ENCODE measurements around the gene ADRM1. TPM values are rescaled to one million over a fixed set of nuclear protein-coding genes. Genes with fewer than 3 reads are reported as not detected.

ADRM1 gene
- total RNA-seq, 2 experiments from 2014 or later: 105 to 133 TPM

GRCh38 chr20:62296724-62297448 is 5.9 kb upstream of the ADRM1 start:
- Mint-ChIP-seq H3K4me1 (peaks cover 10% of the 10 kb centered on the region), H3K9me3 (ENCODE audit: low read depth) (no peaks in the 10 kb centered on the region), H3K27me3 (no peaks in the 10 kb centered on the region), H3K4me3 (no peak overlapping the region), H3K36me3 (no peaks in the 10 kb centered on the region), H3K27ac (no peak overlapping the region)
- CTCF ChIA-PET: interaction anchor here (0.9 kb wide), 1 partner anchor 112 kb away, joined by 3 read pairs; no protein-coding TSS in a partner anchor
- no peak for ATAC-seq
- no peak for DNase-seq

GRCh38 chr20:62297449-62298227 is 5.2 kb upstream of the ADRM1 start:
- Mint-ChIP-seq H3K36me3 (no peaks in the 10 kb centered on the region), H3K9me3 (ENCODE audit: low read depth) (no peaks in the 10 kb centered on the region), H3K27ac (no peak overlapping the region), H3K4me1 (peaks cover 8% of the 10 kb centered on the region), H3K27me3 (no peaks in the 10 kb centered on the region), H3K4me3 (no peak overlapping the region)
- DNase-seq: no peak
- CTCF ChIA-PET: no interaction called here
- ATAC-seq: no peak

- CTCF ChIA-PET: interaction anchor here (2.0 kb wide), 1 partner anchor 288 kb away, joined by 4 read pairs; no protein-coding TSS in a partner anchor
- no peak overlapping the region for H3K4me3 Mint-ChIP-seq
- no peak overlapping the region for H3K27ac Mint-ChIP-seq
- H3K4me1 Mint-ChIP-seq: peaks cover 10% of the 10 kb centered on the region
- peaks cover 2% of the 10 kb centered on the region for H3K36me3 Mint-ChIP-seq
- ATAC-seq (no peak), DNase-seq (no peak)
- H3K27me3 Mint-ChIP-seq: no peaks in the 10 kb centered on the region
- no peaks in the 10 kb centered on the region for H3K9me3 Mint-ChIP-seq (ENCODE audit: low read depth)
Observed at GRCh38 chr20:62298577-62299249, 4.1 kb upstream of the ADRM1 start.

- no peak overlapping the region for H3K27ac Mint-ChIP-seq
- DNase-seq: no peak
- no peaks in the 10 kb centered on the region for H3K27me3 Mint-ChIP-seq
- peaks cover 8% of the 10 kb centered on the region for H3K36me3 Mint-ChIP-seq
- ATAC-seq: no peak
- H3K9me3 Mint-ChIP-seq (ENCODE audit: low read depth): no peaks in the 10 kb centered on the region
- no peak overlapping the region for H3K4me3 Mint-ChIP-seq
- CTCF ChIA-PET: interaction anchor here (1.1 to 2.0 kb wide), 3 partner anchors 109 to 492 kb away, joined by 3 to 4 read pairs (median 4); no protein-coding TSS in a partner anchor
- H3K4me1 Mint-ChIP-seq: peaks cover 17% of the 10 kb centered on the region
Observed at GRCh38 chr20:62299666-62300236, 3.0 kb upstream of the ADRM1 start.

- DNase-seq (no peak), ATAC-seq (no peak)
- no peak overlapping the region for H3K27ac Mint-ChIP-seq
- no peaks in the 10 kb centered on the region for H3K27me3 Mint-ChIP-seq
- H3K4me3 Mint-ChIP-seq: no peak overlapping the region
- H3K9me3 Mint-ChIP-seq (ENCODE audit: low read depth): no peaks in the 10 kb centered on the region
- CTCF ChIA-PET: interaction anchor here (0.7 to 2.0 kb wide), 8 partner anchors 60 to 491 kb away, joined by 3 to 11 read pairs (median 4); no protein-coding TSS in a partner anchor
- H3K36me3 Mint-ChIP-seq: peaks cover 13% of the 10 kb centered on the region
- peaks cover 23% of the 10 kb centered on the region for H3K4me1 Mint-ChIP-seq
Observed at GRCh38 chr20:62300319-62300718, 2.5 kb upstream of the ADRM1 start.

GRCh38 chr20:62301111-62301668 is 1.6 kb upstream of the ADRM1 start:
- no peaks in the 10 kb centered on the region for H3K27me3 Mint-ChIP-seq
- H3K27ac Mint-ChIP-seq: peak overlapping the region; percentile 98
- peak overlapping the region; percentile 16 for H3K4me3 Mint-ChIP-seq
- CTCF ChIA-PET: interaction anchor here (0.6 to 1.5 kb wide), 8 partner anchors 61 to 582 kb away, joined by 3 to 11 read pairs (median 3); no protein-coding TSS in a partner anchor
- no peaks in the 10 kb centered on the region for H3K9me3 Mint-ChIP-seq (ENCODE audit: low read depth)
- DNase-seq (no peak), ATAC-seq (no peak)
- H3K36me3 Mint-ChIP-seq: peaks cover 19% of the 10 kb centered on the region
- H3K4me1 Mint-ChIP-seq: peaks cover 28% of the 10 kb centered on the region

GRCh38 chr20:62301773-62302340 is 940 bp upstream of the ADRM1 start:
- CTCF ChIA-PET: interaction anchor here (0.6 to 2.0 kb wide), 9 partner anchors 11 to 506 kb away, joined by 3 to 11 read pairs (median 4); partner anchors contain the start of gene RPS21
- peaks cover 19% of the 10 kb centered on the region for H3K36me3 Mint-ChIP-seq
- peaks cover 28% of the 10 kb centered on the region for H3K4me1 Mint-ChIP-seq
- H3K27me3 Mint-ChIP-seq: no peaks in the 10 kb centered on the region
- H3K27ac Mint-ChIP-seq: peak overlapping the region; percentile 98
- ATAC-seq (peak; percentile 56), DNase-seq (peak; percentile 95)
- peak overlapping the region; percentile 89 for H3K4me3 Mint-ChIP-seq
- H3K9me3 Mint-ChIP-seq (ENCODE audit: low read depth): no peaks in the 10 kb centered on the region

- H3K27ac Mint-ChIP-seq: peak overlapping the region; percentile 98
- H3K9me3 Mint-ChIP-seq (ENCODE audit: low read depth): no peaks in the 10 kb centered on the region
- peaks cover 28% of the 10 kb centered on the region for H3K4me1 Mint-ChIP-seq
- CTCF ChIA-PET: interaction anchor here (1.1 to 2.0 kb wide), 5 partner anchors 23 to 182 kb away, joined by 3 to 11 read pairs (median 4); partner anchors contain the start of gene RPS21
- no peaks in the 10 kb centered on the region for H3K27me3 Mint-ChIP-seq
- no peak for ATAC-seq
- H3K4me3 Mint-ChIP-seq: peak overlapping the region; percentile 89
- H3K36me3 Mint-ChIP-seq: peaks cover 23% of the 10 kb centered on the region
- no peak for DNase-seq
Observed at GRCh38 chr20:62303062-62303339, 204 bp downstream of the ADRM1 start.

GRCh38 chr20:62303340-62304226 is 786 bp downstream of the ADRM1 start:
- Mint-ChIP-seq H3K36me3 (peaks cover 23% of the 10 kb centered on the region), H3K4me3 (peak overlapping the region; percentile 89), H3K27ac (peak overlapping the region; percentile 84), H3K9me3 (ENCODE audit: low read depth) (no peaks in the 10 kb centered on the region), H3K4me1 (peaks cover 28% of the 10 kb centered on the region), H3K27me3 (no peaks in the 10 kb centered on the region)
- ATAC-seq (peak; percentile 9), DNase-seq (peak; percentile 63)
- CTCF ChIA-PET: interaction anchor here (0.9 to 2.0 kb wide), 4 partner anchors 22 to 504 kb away, joined by 3 to 11 read pairs (median 3); partner anchors contain the start of gene RPS21

GRCh38 chr20:62304331-62305148 is 1.7 kb downstream of the ADRM1 start:
- ATAC-seq: no peak
- CTCF ChIA-PET: interaction anchor here (0.9 to 1.5 kb wide), 3 partner anchors 78 to 503 kb away, joined by 3 read pairs; no protein-coding TSS in a partner anchor
- peaks cover 25% of the 10 kb centered on the region for H3K36me3 Mint-ChIP-seq

GRCh38 chr20:62305149-62305764 is 2.5 kb downstream of the ADRM1 start:
- H3K4me1 Mint-ChIP-seq: peaks cover 28% of the 10 kb centered on the region
- DNase-seq (no peak), ATAC-seq (no peak)
- peaks cover 25% of the 10 kb centered on the region for H3K36me3 Mint-ChIP-seq
- H3K27me3 Mint-ChIP-seq: no peaks in the 10 kb centered on the region
- H3K27ac Mint-ChIP-seq: peak overlapping the region; percentile 49
- no peaks in the 10 kb centered on the region for H3K9me3 Mint-ChIP-seq (ENCODE audit: low read depth)
- H3K4me3 Mint-ChIP-seq: peak overlapping the region; percentile 89
- CTCF ChIA-PET: interaction anchor here (1.0 kb wide), 1 partner anchor 77 kb away, joined by 3 read pairs; no protein-coding TSS in a partner anchor

More at GRCh38 chr20:62304331-62305148, 1.7 kb downstream of the ADRM1 start:
- no peaks in the 10 kb centered on the region for H3K27me3 Mint-ChIP-seq
- DNase-seq: no peak
- H3K9me3 Mint-ChIP-seq (ENCODE audit: low read depth): no peaks in the 10 kb centered on the region
- H3K4me3 Mint-ChIP-seq: peak overlapping the region; percentile 89
- H3K27ac Mint-ChIP-seq: peak overlapping the region; percentile 84
- peaks cover 28% of the 10 kb centered on the region for H3K4me1 Mint-ChIP-seq
